Hematopoietic multipotent progenitor cell treated with erythropoietin and hydrocortisone succinate and interleukin-3 and kit ligand, for 15 days (in vitro differentiated cells): ENCODE measurements around the gene ANKRD23.
"Not testable (repeated sequence)": the region's sequence is repeated elsewhere in the genome, so short reads cannot be mapped to it uniquely, and the experiment has no call there.

Experiments
- DNase-seq: peaks from one replicate; pipeline ENCODE4 v3.0.0-alpha.2; 2015; ENCODE audit warnings: low spot score

Gene ANKRD23

GRCh38 chr2:96798733-96799622 lies 44.8 kb downstream of the ANKRD23 start:
- no peak for DNase-seq

GRCh38 chr2:96797066-96797625 lies 46.7 kb downstream of the ANKRD23 start:
- DNase-seq, result no peak

GRCh38 chr2:96796497-96796896 lies 47.3 kb downstream of the ANKRD23 start:
- not testable (repeated sequence) for DNase-seq

GRCh38 chr2:96795076-96795475 lies 48.7 kb downstream of the ANKRD23 start:
- DNase-seq, result no peak

GRCh38 chr2:96792772-96793749 lies 50.8 kb downstream of the ANKRD23 start:
- DNase-seq, result no peak

GRCh38 chr2:96789245-96789617 lies 54.6 kb downstream of the ANKRD23 start:
- DNase-seq, result no peak

GRCh38 chr2:96788442-96789244 lies 55.2 kb downstream of the ANKRD23 start:
- no peak for DNase-seq
